PC-3 (cell line): ENCODE results near the gene GPBP1L1. TPM values are rescaled to one million over a fixed set of nuclear protein-coding genes. Genes with fewer than 3 reads are reported as not detected.

ENCODE experiments used
- ATAC-seq: fragments of 200-7000 bp; cut with Tn5 transposase; 2 replicates; pipeline ENCODE4 v1.9.1; 2020; ENCODE audit warnings: mild to moderate bottlenecking, moderate library complexity
- BruUV-seq: library from RNA; stranded (reverse); fragments of 400-500 nt; replicated peaks from 2 replicates; lab custom pipeline; 2021; lab: Mats Ljungman, UMichigan
- CTCF ChIA-PET: fragments of 300-600 bp; sonication (Branson Sonifier 250); formaldehyde crosslinking; loops from one replicate; lab custom pipeline; 2022; ENCODE audit warnings: antibody characterized with exemption; lab: Charles Lee
- POLR2A ChIA-PET: fragments of 300-600 bp; sonication (Branson Sonifier 250); formaldehyde crosslinking; loops from one replicate; lab custom pipeline; 2022; ENCODE audit warnings: antibody characterized with exemption; ENCODE audit not compliant: unreplicated experiment; lab: Charles Lee
- DNase-seq: peaks from one replicate; pipeline ENCODE4 v3.0.0-alpha.2; 2015
- H2AFZ ChIP-seq: fragments of 300-600 bp; sonication (generic); 2 replicates; pipeline ENCODE4 v1.6.0; 2016; ENCODE audit warnings: antibody characterized with exemption, low read length
- H3F3A ChIP-seq: fragments of 300-600 bp; sonication (generic); one replicate; pipeline ENCODE4 v1.6.0; 2017; ENCODE audit warnings: antibody characterized with exemption, low read length, control low read depth, mild to moderate bottlenecking; ENCODE audit not compliant: unreplicated experiment
- H3K27ac ChIP-seq: fragments of 300-600 bp; sonication (generic); 2 replicates; pipeline ENCODE4 v1.5.1; 2016; ENCODE audit warnings: mild to moderate bottlenecking, low read length
- H3K27me3 ChIP-seq: fragments of 300-600 bp; sonication (generic); 2 replicates; pipeline ENCODE4 v1.6.1; 2016; ENCODE audit warnings: low read length, mixed read lengths
- H3K36me3 ChIP-seq: fragments of 300-600 bp; sonication (generic); 2 replicates; pipeline ENCODE4 v1.6.1; 2016; ENCODE audit warnings: low read depth, mixed run types, low read length, mixed read lengths
- H3K4me1 ChIP-seq: fragments of 300-600 bp; sonication (generic); 2 replicates; pipeline ENCODE4 v1.5.1; 2016; ENCODE audit warnings: low read length; ENCODE audit not compliant: insufficient read depth
- H3K4me2 ChIP-seq: fragments of 300-600 bp; sonication (generic); 2 replicates; pipeline ENCODE4 v1.6.0; 2016; ENCODE audit warnings: low read length
- H3K4me3 ChIP-seq: fragments of 300-600 bp; sonication (generic); 2 replicates; pipeline ENCODE4 v1.5.1; 2016; ENCODE audit warnings: mild to moderate bottlenecking, low read length, mixed read lengths
- H3K79me2 ChIP-seq: fragments of 300-600 bp; sonication (generic); 2 replicates; pipeline ENCODE4 v1.6.1; 2017; ENCODE audit warnings: low read length, mixed read lengths
- H3K9ac ChIP-seq: fragments of 300-600 bp; sonication (generic); 2 replicates; pipeline ENCODE4 v1.6.0; 2016; ENCODE audit warnings: mild to moderate bottlenecking, low read length
- H3K9me2 ChIP-seq: fragments of 300-600 bp; sonication (generic); replicated peaks from 2 replicates; pipeline ENCODE4 v1.6.1; 2016; ENCODE audit warnings: mixed run types, low read length, mixed read lengths
- H3K9me3 ChIP-seq: fragments of 300-600 bp; sonication (generic); 2 replicates; pipeline ENCODE4 v1.6.1; 2016; ENCODE audit warnings: low read length, mixed read lengths
- H4K20me1 ChIP-seq: fragments of 300-600 bp; sonication (generic); 2 replicates; pipeline ENCODE4 v1.6.1; 2016; ENCODE audit warnings: low read length, mixed read lengths
- EZH2 ChIP-seq: fragments of 300-600 bp; sonication (generic); IDR thresholded peaks from one replicate; pipeline ENCODE4 v1.6.1; 2017; ENCODE audit warnings: antibody characterized with exemption, mild to moderate bottlenecking, low read length; ENCODE audit not compliant: unreplicated experiment
- EZH2phosphoT487 ChIP-seq: fragments of 300-600 bp; sonication (generic); IDR thresholded peaks from 2 replicates; pipeline ENCODE4 v1.6.1; 2018; ENCODE audit warnings: mild to moderate bottlenecking, antibody characterized with exemption, low read length, borderline replicate concordance
- intact Hi-C: fragments of 100-400 bp; cut with micrococcal nuclease; formaldehyde crosslinking; loops from 2 replicates; pipeline ENCODE4 v1.9.0; 2023
- total RNA-seq: library from RNA; depleted of rRNA; stranded (reverse); fragments of >200 nt; gene quantifications from 2 replicates; pipeline ENCODE4 v1.2.3, GENCODE V29; 2014
- TF ChIP-seq, protein P1 (sequence below): fragments of 300-600 bp; sonication (generic); conservative IDR thresholded peaks from 2 replicates; pipeline ENCODE4 v1.5.1; 2017; ENCODE audit warnings: antibody characterized with exemption, low read depth, mild to moderate bottlenecking, low read length

Gene GPBP1L1
- total RNA-seq, 1 experiment from 2014 or later, result 63.0 TPM

- CTCF ChIA-PET, result no interaction called here
- Histone ChIP-seq H3K9ac (no peak overlapping the region), H3F3A (no peaks in the 10 kb centered on the region), H2AFZ (no peak overlapping the region), H3K9me3 (no peaks in the 10 kb centered on the region), H3K79me2 (0 out of 2 replicates have a peak, but pooled peaks cover under 1% of the 10 kb centered on the region), H3K27me3 (no peaks in the 10 kb centered on the region), H3K27ac (no peak overlapping the region), H3K4me3 (no peak overlapping the region), H4K20me1 (0 out of 2 replicates have a peak, but pooled peaks cover 6% of the 10 kb centered on the region), H3K4me1 (no peaks in the 10 kb centered on the region), H3K9me2 (no peaks in the 10 kb centered on the region), H3K4me2 (no peak overlapping the region), H3K36me3 (peaks cover 76% of the 10 kb centered on the region)
- POLR2A ChIA-PET, result no interaction called here
- TF ChIP-seq, protein P1, sequence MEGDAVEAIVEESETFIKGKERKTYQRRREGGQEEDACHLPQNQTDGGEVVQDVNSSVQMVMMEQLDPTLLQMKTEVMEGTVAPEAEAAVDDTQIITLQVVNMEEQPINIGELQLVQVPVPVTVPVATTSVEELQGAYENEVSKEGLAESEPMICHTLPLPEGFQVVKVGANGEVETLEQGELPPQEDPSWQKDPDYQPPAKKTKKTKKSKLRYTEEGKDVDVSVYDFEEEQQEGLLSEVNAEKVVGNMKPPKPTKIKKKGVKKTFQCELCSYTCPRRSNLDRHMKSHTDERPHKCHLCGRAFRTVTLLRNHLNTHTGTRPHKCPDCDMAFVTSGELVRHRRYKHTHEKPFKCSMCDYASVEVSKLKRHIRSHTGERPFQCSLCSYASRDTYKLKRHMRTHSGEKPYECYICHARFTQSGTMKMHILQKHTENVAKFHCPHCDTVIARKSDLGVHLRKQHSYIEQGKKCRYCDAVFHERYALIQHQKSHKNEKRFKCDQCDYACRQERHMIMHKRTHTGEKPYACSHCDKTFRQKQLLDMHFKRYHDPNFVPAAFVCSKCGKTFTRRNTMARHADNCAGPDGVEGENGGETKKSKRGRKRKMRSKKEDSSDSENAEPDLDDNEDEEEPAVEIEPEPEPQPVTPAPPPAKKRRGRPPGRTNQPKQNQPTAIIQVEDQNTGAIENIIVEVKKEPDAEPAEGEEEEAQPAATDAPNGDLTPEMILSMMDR, result no peak
- no peak for TF ChIP-seq EZH2phosphoT487
- TF ChIP-seq EZH2, result no peak
- intact Hi-C loops, result no loop called here
- no TSS peak for BruUV-seq
- ATAC-seq (no peak), DNase-seq (no peak)
These were observed 77.9 kb downstream of the GPBP1L1 start for GRCh38 chr1:45608175-45609156.

DNA sequence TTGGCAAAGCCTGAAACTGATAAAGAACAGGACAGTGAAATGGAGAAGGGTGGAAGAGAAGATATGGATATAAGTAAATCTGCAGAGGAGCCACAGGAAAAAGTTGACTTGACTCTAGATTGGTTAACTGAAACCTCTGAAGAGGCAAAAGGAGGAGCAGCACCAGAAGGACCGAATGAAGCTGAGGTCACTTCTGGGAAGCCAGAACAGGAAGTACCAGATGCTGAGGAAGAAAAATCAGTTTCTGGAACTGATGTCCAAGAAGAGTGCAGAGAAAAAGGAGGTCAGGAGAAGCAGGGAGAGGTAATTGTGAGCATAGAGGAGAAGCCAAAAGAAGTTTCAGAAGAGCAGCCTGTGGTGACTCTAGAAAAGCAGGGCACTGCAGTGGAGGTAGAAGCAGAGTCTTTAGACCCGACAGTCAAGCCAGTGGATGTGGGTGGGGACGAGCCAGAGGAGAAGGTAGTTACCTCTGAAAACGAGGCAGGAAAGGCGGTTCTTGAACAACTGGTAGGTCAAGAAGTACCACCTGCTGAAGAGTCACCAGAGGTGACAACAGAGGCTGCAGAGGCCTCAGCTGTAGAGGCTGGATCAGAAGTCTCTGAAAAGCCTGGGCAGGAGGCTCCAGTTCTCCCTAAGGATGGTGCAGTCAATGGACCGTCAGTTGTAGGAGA is 78.8 kb downstream of the GPBP1L1 start:
- Histone ChIP-seq H3K27me3 (no peaks in the 10 kb centered on the region), H3K4me3 (no peak overlapping the region), H3K9ac (no peak overlapping the region), H3K9me3 (no peaks in the 10 kb centered on the region), H2AFZ (no peak overlapping the region), H3K36me3 (peaks cover 75% of the 10 kb centered on the region), H3K79me2 (peaks cover 9% of the 10 kb centered on the region), H3K4me2 (no peak overlapping the region), H4K20me1 (peaks cover 15% of the 10 kb centered on the region; the same call in 1 of the 2 replicates), H3F3A (no peaks in the 10 kb centered on the region), H3K4me1 (no peaks in the 10 kb centered on the region), H3K9me2 (no peaks in the 10 kb centered on the region), H3K27ac (no peak overlapping the region)
- no peak for DNase-seq
- CTCF ChIA-PET, result no interaction called here
- POLR2A ChIA-PET, result no interaction called here
- ATAC-seq, result no peak
- TSS peak; percentile 41 for BruUV-seq
- TF ChIP-seq EZH2 (no peak), EZH2phosphoT487 (no peak)
- TF ChIP-seq, protein P1, result no peak
- intact Hi-C loops, result no loop called here
